ENCODE results near the gene DTL. TPM values are rescaled to one million over a fixed set of nuclear protein-coding genes. Genes with fewer than 3 reads are reported as not detected.

The DTL gene
- total and polyA plus RNA-seq, 2 donors from 2014 or later: 2.0 TPM; not detected in 1

GRCh38 chr1:212101251-212101650, 65.7 kb downstream of the DTL start:
- DNase-seq (no peak), FAIRE-seq (no peak)
- no peak overlapping the region for H3K27ac ChIP-seq (ENCODE audit: low read depth in 2 of 2, low read length in 2 of 2)
- intact Hi-C loops (cut with DNase I): no loop called here
- H3K4me3 ChIP-seq (ENCODE audit: low read length in 3 of 3): no peak overlapping the region
- no peaks in the 10 kb centered on the region for H3K36me3 ChIP-seq (ENCODE audit: control insufficient read depth in 2 of 3, insufficient read depth in 3 of 3, low read length in 3 of 3)
- H3K4me1 ChIP-seq (ENCODE audit: control insufficient read depth in 2 of 3, insufficient read depth in 2 of 3, low read depth in 1 of 3, low read length in 3 of 3): no peaks in the 10 kb centered on the region
- H3K9ac ChIP-seq (ENCODE audit: low read length in 3 of 3): no peak overlapping the region
- no peaks in the 10 kb centered on the region for H3K27me3 ChIP-seq (ENCODE audit: control insufficient read depth, insufficient read depth, low read length)
- H3K9me3 ChIP-seq (ENCODE audit: control insufficient read depth in 2 of 3, insufficient read depth in 1 of 3, low read length in 3 of 3): no peaks in the 10 kb centered on the region
- TF ChIP-seq CTCF (IDR thresholded peaks at IDR 0.05; ENCODE audit: borderline replicate concordance, extremely low read depth, insufficient read depth): no peak

DNA sequence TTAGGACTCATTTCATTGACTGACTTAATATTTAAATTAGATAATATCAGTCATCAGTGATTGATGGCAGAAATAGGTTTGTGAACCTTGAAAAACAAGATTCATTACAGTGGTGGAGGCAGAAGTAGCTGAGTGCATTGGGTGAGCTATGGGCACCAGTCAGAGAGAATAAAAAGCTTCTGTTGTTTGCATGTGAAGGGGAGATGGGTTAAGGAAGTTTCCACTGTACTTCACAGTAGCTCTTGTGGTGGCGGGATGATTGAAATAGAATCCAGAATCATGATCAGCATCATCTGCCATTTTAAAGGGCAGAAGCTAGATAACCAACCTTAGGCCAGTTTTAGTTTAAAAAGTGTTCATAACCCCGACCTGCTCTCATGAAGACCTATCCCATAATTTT, 66.2 kb downstream of the DTL start:
- Histone ChIP-seq H3K9me3 (ENCODE audit: control insufficient read depth in 2 of 3, insufficient read depth in 1 of 3, low read length in 3 of 3) (no peaks in the 10 kb centered on the region), H3K27ac (ENCODE audit: low read depth in 2 of 2, low read length in 2 of 2) (no peak overlapping the region), H3K4me1 (ENCODE audit: control insufficient read depth in 2 of 3, insufficient read depth in 2 of 3, low read depth in 1 of 3, low read length in 3 of 3) (no peaks in the 10 kb centered on the region), H3K36me3 (ENCODE audit: control insufficient read depth in 2 of 3, insufficient read depth in 3 of 3, low read length in 3 of 3) (no peaks in the 10 kb centered on the region), H3K4me3 (ENCODE audit: low read length in 3 of 3) (no peak overlapping the region), H3K9ac (ENCODE audit: low read length in 3 of 3) (no peak overlapping the region), H3K27me3 (ENCODE audit: control insufficient read depth, insufficient read depth, low read length) (no peaks in the 10 kb centered on the region)
- FAIRE-seq (no peak), DNase-seq (no peak)
- intact Hi-C loops (cut with DNase I): no loop called here
- TF ChIP-seq CTCF (IDR thresholded peaks at IDR 0.05; ENCODE audit: borderline replicate concordance, extremely low read depth, insufficient read depth): no peak

DNA sequence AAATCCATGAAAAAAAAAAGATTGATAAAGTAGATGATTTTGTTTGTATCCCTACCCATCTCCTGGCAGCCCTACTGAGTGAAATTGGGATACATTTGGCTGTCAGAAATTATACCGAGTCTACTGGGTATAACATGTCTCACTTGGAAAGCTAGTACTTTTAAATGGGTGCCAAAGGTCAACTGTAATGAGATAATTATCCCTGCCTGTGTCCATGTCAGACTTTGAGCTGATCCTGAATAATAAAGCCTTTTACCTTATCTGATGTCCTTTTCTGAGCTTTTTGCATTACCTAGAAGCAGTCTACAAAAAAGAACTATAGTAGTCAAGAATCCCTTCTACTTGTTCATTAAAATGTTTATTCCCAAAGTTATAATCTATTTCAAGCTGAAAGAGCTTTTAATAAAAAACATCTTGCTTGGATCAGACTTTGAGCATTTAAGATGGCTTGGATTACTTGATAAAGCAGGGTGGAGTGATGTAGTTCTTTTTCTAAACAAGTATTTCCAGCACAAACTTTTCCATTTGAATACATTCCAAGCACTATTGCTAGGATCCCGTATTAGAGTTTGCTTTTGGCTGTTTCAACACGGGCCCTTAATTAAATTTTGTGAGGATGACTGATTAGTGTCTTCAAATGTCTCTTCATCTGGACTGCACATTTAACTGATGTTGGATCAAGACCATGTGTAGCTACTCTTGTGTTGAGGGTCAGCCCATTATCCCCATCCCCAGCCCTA, 69.2 kb downstream of the DTL start:
- TF ChIP-seq CTCF (IDR thresholded peaks at IDR 0.05; ENCODE audit: borderline replicate concordance, extremely low read depth, insufficient read depth): no peak
- H3K4me3 ChIP-seq (ENCODE audit: low read length in 3 of 3): no peak overlapping the region
- H3K27me3 ChIP-seq (ENCODE audit: control insufficient read depth, insufficient read depth, low read length): no peaks in the 10 kb centered on the region
- H3K36me3 ChIP-seq (ENCODE audit: control insufficient read depth in 2 of 3, insufficient read depth in 3 of 3, low read length in 3 of 3): no peaks in the 10 kb centered on the region
- no peak overlapping the region for H3K9ac ChIP-seq (ENCODE audit: low read length in 3 of 3)
- FAIRE-seq (no peak), DNase-seq (no peak)
- intact Hi-C loops (cut with DNase I): no loop called here
- H3K4me1 ChIP-seq (ENCODE audit: control insufficient read depth in 2 of 3, insufficient read depth in 2 of 3, low read depth in 1 of 3, low read length in 3 of 3): no peaks in the 10 kb centered on the region
- no peak overlapping the region for H3K27ac ChIP-seq (ENCODE audit: low read depth in 2 of 2, low read length in 2 of 2)
- no peaks in the 10 kb centered on the region for H3K9me3 ChIP-seq (ENCODE audit: control insufficient read depth in 2 of 3, insufficient read depth in 1 of 3, low read length in 3 of 3)

Measured in kidney (tissue), 14 donors.